Nephron (organoid): ENCODE measurements around the gene ASPN.

Source experiments
- H3K27ac Mint-ChIP-seq, 3 experiments: 2 replicates each; pipeline ENCODE4 v1.8.0; 2020; ENCODE audit warnings: mixed read lengths in 3 of 3, mild to moderate bottlenecking in 2 of 3, moderate library complexity in 1 of 3
- H3K27me3 Mint-ChIP-seq: 2 replicates; pipeline ENCODE4 v1.8.0; 2021; ENCODE audit warnings: low read depth, mild to moderate bottlenecking, moderate library complexity, mixed read lengths
- H3K36me3 Mint-ChIP-seq: 2 replicates; pipeline ENCODE4 v1.8.0; 2020; ENCODE audit warnings: low read depth, mixed read lengths
- H3K4me1 Mint-ChIP-seq: 2 replicates; pipeline ENCODE4 v1.8.0; 2020; ENCODE audit warnings: mixed read lengths
- H3K4me3 Mint-ChIP-seq, 3 experiments: 2 replicates each; pipeline ENCODE4 v1.8.0; 2020; ENCODE audit warnings: mild to moderate bottlenecking in 3 of 3, mixed read lengths in 3 of 3, moderate library complexity in 2 of 3
- H3K9me3 Mint-ChIP-seq: 2 replicates; pipeline ENCODE4 v1.8.0; 2020; ENCODE audit warnings: mixed read lengths
- CTCF ChIP-seq, 3 experiments: fragments of 200-600 bp; sonication (generic); IDR thresholded peaks; one replicate each; pipeline ENCODE4 v1.5.0; 2021; ENCODE audit warnings: antibody characterized with exemption in 3 of 3; ENCODE audit not compliant: unreplicated experiment in 3 of 3

ASPN gene

GRCh38 chr9:92496396-92497176 lies 14.3 kb upstream of the ASPN start:
- Mint-ChIP-seq H3K4me1 (peaks cover 5% of the 10 kb centered on the region), H3K9me3 (no peaks in the 10 kb centered on the region), H3K4me3 (no peak overlapping the region), H3K36me3 (no peaks in the 10 kb centered on the region), H3K27me3 (no peaks in the 10 kb centered on the region), H3K27ac (peak overlapping the region in 1 of 3 experiments; percentile 69)
- TF ChIP-seq CTCF (IDR thresholded peaks at IDR 0.05; ENCODE audit: unreplicated experiment in 3 of 3): no peak

GRCh38 chr9:92494856-92495255 lies 12.6 kb upstream of the ASPN start:
- no peak for TF ChIP-seq CTCF (IDR thresholded peaks at IDR 0.05; ENCODE audit: unreplicated experiment in 3 of 3)
- H3K4me1 Mint-ChIP-seq: peaks cover 8% of the 10 kb centered on the region

GRCh38 chr9:92493749-92494387 lies 11.6 kb upstream of the ASPN start:
- Mint-ChIP-seq H3K4me3 (no peak overlapping the region), H3K36me3 (no peaks in the 10 kb centered on the region), H3K9me3 (no peaks in the 10 kb centered on the region), H3K27ac (no peak overlapping the region), H3K27me3 (no peaks in the 10 kb centered on the region), H3K4me1 (peaks cover 15% of the 10 kb centered on the region)
- no peak for TF ChIP-seq CTCF (IDR thresholded peaks at IDR 0.05; ENCODE audit: unreplicated experiment in 3 of 3)

More at GRCh38 chr9:92494856-92495255, 12.6 kb upstream of the ASPN start:
- H3K36me3 Mint-ChIP-seq: no peaks in the 10 kb centered on the region
- no peaks in the 10 kb centered on the region for H3K9me3 Mint-ChIP-seq
- H3K4me3 Mint-ChIP-seq: no peak overlapping the region
- H3K27me3 Mint-ChIP-seq: no peaks in the 10 kb centered on the region
- no peak overlapping the region for H3K27ac Mint-ChIP-seq

- Mint-ChIP-seq H3K27me3 (no peaks in the 10 kb centered on the region), H3K27ac (no peak overlapping the region), H3K4me1 (peaks cover 19% of the 10 kb centered on the region), H3K36me3 (no peaks in the 10 kb centered on the region), H3K4me3 (no peak overlapping the region), H3K9me3 (no peaks in the 10 kb centered on the region)
- TF ChIP-seq CTCF (IDR thresholded peaks at IDR 0.05; ENCODE audit: unreplicated experiment in 3 of 3): no peak
Observed at GRCh38 chr9:92492781-92493401, 10.6 kb upstream of the ASPN start.

GRCh38 chr9:92488681-92489550 lies 6.6 kb upstream of the ASPN start:
- H3K9me3 Mint-ChIP-seq: no peaks in the 10 kb centered on the region
- no peak for TF ChIP-seq CTCF (IDR thresholded peaks at IDR 0.05; ENCODE audit: unreplicated experiment in 3 of 3)
- H3K27ac Mint-ChIP-seq: peak overlapping the region in 2 of 3 experiments; percentile 36 to 89
- no peak overlapping the region for H3K4me3 Mint-ChIP-seq
- peaks cover 26% of the 10 kb centered on the region for H3K4me1 Mint-ChIP-seq
- no peaks in the 10 kb centered on the region for H3K36me3 Mint-ChIP-seq
- H3K27me3 Mint-ChIP-seq: no peaks in the 10 kb centered on the region
